ENCODE measurements around the gene GALM. TPM values are rescaled to one million over a fixed set of nuclear protein-coding genes. Genes with fewer than 3 reads are reported as not detected.

GALM gene
- total and polyA plus RNA-seq, 2 of the 13 experiments (the other 11 are each of a cell fraction or from before 2014, with no cell fraction given), result 65.5 to 90.0 TPM

GRCh38 chr2:38632980-38633379, 32.9 kb upstream of the GALM start:
- CTCF ChIA-PET (ENCODE audit: low intra/inter-chr PET ratio, low total read pairs), result no interaction called here
- no TSS peak for BruUV-seq (replicated peaks)
- no peaks in the 10 kb centered on the region for H3K36me3 ChIP-seq (replicated peaks in 1 of 2; ENCODE audit: control insufficient read depth in 1 of 2, insufficient read depth in 2 of 2, low read length in 2 of 2)
- no peak overlapping the region for H3K4me2 ChIP-seq (ENCODE audit: low read depth, low read length)
- H3K4me3 ChIP-seq (replicated peaks in 1 of 3; ENCODE audit: insufficient read depth in 1 of 3, low read depth in 2 of 3, low read length in 3 of 3), result no peak overlapping the region
- no peak overlapping the region for H2AFZ ChIP-seq (ENCODE audit: low read length)
- peaks cover 18% of the 10 kb centered on the region for H3K4me1 ChIP-seq (ENCODE audit: insufficient read depth, low read length)
- FAIRE-seq, result no peak
- H3K9me3 ChIP-seq (ENCODE audit: low read length), result 0 out of 2 replicates have a peak, but pooled peaks cover 4% of the 10 kb centered on the region
- no peaks in the 10 kb centered on the region for H3K27me3 ChIP-seq (ENCODE audit: control insufficient read depth in 1 of 2, insufficient read depth in 2 of 2, low read length in 2 of 2)
- no peak for ATAC-seq
- POLR2A ChIA-PET, result no interaction called here
- no peak for DNase-seq (ENCODE audit: low spot score)
- H3K27ac ChIP-seq (ENCODE audit: extremely low read length, insufficient read depth, low read length), result no peak overlapping the region
- H3K9ac ChIP-seq (ENCODE audit: insufficient read depth, low read depth, low read length), result no peak overlapping the region
- no peaks in the 10 kb centered on the region for H3K79me2 ChIP-seq (ENCODE audit: insufficient read depth, low read length)
- in situ Hi-C loops (cut with HindIII; ENCODE audit: extremely low pct_ligation_motif_present, low pct_unique_long_range_greater_than_20kb), result no loop called here
- no peak for TF ChIP-seq ZNF879 (CRISPR knock-in tag; IDR thresholded peaks at IDR 0.05)
- TF ChIP-seq ZNF549 (CRISPR knock-in tag; IDR thresholded peaks at IDR 0.05), result no peak
- no peak for TF ChIP-seq TAF1 (CRISPR knock-in tag; IDR thresholded peaks at IDR 0.05)
- no peak for TF ChIP-seq TSC22D2 (CRISPR knock-in tag; IDR thresholded peaks at IDR 0.05; ENCODE audit: borderline replicate concordance)
- TF ChIP-seq, protein P1, sequence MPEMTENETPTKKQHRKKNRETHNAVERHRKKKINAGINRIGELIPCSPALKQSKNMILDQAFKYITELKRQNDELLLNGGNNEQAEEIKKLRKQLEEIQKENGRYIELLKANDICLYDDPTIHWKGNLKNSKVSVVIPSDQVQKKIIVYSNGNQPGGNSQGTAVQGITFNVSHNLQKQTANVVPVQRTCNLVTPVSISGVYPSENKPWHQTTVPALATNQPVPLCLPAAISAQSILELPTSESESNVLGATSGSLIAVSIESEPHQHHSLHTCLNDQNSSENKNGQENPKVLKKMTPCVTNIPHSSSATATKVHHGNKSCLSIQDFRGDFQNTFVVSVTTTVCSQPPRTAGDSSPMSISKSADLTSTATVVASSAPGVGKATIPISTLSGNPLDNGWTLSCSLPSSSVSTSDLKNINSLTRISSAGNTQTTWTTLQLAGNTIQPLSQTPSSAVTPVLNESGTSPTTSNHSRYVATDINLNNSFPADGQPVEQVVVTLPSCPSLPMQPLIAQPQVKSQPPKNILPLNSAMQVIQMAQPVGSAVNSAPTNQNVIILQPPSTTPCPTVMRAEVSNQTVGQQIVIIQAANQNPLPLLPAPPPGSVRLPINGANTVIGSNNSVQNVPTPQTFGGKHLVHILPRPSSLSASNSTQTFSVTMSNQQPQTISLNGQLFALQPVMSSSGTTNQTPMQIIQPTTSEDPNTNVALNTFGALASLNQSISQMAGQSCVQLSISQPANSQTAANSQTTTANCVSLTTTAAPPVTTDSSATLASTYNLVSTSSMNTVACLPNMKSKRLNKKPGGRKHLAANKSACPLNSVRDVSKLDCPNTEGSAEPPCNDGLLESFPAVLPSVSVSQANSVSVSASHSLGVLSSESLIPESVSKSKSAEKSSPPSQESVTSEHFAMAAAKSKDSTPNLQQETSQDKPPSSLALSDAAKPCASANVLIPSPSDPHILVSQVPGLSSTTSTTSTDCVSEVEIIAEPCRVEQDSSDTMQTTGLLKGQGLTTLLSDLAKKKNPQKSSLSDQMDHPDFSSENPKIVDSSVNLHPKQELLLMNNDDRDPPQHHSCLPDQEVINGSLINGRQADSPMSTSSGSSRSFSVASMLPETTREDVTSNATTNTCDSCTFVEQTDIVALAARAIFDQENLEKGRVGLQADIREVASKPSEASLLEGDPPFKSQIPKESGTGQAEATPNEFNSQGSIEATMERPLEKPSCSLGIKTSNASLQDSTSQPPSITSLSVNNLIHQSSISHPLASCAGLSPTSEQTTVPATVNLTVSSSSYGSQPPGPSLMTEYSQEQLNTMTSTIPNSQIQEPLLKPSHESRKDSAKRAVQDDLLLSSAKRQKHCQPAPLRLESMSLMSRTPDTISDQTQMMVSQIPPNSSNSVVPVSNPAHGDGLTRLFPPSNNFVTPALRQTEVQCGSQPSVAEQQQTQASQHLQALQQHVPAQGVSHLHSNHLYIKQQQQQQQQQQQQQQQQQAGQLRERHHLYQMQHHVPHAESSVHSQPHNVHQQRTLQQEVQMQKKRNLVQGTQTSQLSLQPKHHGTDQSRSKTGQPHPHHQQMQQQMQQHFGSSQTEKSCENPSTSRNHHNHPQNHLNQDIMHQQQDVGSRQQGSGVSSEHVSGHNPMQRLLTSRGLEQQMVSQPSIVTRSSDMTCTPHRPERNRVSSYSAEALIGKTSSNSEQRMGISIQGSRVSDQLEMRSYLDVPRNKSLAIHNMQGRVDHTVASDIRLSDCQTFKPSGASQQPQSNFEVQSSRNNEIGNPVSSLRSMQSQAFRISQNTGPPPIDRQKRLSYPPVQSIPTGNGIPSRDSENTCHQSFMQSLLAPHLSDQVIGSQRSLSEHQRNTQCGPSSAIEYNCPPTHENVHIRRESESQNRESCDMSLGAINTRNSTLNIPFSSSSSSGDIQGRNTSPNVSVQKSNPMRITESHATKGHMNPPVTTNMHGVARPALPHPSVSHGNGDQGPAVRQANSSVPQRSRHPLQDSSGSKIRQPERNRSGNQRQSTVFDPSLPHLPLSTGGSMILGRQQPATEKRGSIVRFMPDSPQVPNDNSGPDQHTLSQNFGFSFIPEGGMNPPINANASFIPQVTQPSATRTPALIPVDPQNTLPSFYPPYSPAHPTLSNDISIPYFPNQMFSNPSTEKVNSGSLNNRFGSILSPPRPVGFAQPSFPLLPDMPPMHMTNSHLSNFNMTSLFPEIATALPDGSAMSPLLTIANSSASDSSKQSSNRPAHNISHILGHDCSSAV (CRISPR knock-in tag; IDR thresholded peaks at IDR 0.05; ENCODE audit: borderline replicate concordance), result no peak
- no peak for TF ChIP-seq ZNF432 (CRISPR knock-in tag; IDR thresholded peaks at IDR 0.05; ENCODE audit: borderline replicate concordance)
- H4K20me1 ChIP-seq (ENCODE audit: insufficient read depth, low read length), result no peaks in the 10 kb centered on the region
- intact Hi-C loops (cut with micrococcal nuclease; ENCODE audit: unreplicated experiment), result no loop called here

All from HepG2 (cell line).